ENCODE results near the gene GOLGA6L7.

DNA sequence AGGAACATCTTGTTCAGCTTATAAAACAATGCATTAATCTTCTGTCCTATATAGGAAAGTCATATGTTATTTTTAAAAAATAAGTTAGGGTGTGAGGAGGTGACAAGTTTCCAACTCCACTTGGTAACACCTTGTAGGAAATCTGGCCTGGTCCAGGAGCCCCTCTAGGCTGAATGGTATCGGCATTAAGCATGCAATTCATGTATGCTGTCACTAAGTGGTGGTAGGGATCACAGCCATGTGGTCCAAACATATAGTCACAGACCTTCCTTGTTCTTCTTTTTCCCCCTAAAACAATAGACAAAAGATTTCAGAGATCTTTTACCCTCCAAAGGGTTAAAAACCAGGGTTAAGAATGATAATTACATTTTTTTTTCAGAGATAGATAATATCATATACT is 33.2 kb upstream of the GOLGA6L7 start:
- TF ChIP-seq, protein P1, sequence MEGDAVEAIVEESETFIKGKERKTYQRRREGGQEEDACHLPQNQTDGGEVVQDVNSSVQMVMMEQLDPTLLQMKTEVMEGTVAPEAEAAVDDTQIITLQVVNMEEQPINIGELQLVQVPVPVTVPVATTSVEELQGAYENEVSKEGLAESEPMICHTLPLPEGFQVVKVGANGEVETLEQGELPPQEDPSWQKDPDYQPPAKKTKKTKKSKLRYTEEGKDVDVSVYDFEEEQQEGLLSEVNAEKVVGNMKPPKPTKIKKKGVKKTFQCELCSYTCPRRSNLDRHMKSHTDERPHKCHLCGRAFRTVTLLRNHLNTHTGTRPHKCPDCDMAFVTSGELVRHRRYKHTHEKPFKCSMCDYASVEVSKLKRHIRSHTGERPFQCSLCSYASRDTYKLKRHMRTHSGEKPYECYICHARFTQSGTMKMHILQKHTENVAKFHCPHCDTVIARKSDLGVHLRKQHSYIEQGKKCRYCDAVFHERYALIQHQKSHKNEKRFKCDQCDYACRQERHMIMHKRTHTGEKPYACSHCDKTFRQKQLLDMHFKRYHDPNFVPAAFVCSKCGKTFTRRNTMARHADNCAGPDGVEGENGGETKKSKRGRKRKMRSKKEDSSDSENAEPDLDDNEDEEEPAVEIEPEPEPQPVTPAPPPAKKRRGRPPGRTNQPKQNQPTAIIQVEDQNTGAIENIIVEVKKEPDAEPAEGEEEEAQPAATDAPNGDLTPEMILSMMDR (IDR thresholded peaks at IDR 0.05), result no peak
- TF ChIP-seq POLR2A (IDR thresholded peaks at IDR 0.05), result no peak

All from heart left ventricle (tissue), 13 donors.